ENCODE data around the gene CLEC11A. TPM values are rescaled to one million over a fixed set of nuclear protein-coding genes. Genes with fewer than 3 reads are reported as not detected.

Gene CLEC11A
- total and polyA plus RNA-seq, 2 donors from 2014 or later: 9.6 to 24.5 TPM

DNA sequence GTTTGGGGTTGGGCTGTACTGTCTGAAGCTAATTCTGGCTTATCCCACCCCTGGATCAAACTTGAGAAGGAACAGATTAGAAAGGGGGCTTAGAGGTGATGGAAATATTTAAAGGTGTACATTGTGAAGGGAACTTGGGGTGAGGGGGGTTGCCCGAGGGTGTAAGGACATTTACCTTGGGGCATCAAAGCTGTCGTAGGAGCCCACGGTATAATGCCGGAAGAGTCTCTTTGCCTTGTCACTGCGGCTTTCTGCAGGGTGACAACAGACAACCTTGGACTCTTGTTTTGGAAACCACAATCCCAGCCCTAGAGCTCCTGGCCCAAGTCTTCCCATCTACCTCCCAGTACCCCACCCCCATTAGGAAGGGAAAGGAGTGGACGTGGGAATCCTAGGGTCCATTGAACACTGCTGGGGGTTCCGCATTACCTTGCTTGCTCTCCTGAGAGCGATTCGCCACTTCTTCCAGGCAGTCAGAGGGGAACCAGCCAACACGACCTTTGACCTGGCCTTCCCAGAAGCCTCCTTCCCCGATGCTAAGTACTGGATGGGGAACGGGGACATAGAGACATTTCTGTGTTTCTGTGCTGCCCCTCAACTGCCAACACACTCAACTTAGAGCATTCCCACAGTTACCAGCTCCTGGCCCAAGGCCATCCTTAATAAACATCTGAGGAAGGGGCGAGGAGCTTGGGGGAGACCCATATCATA is 25.6 kb upstream of the CLEC11A start:
- Histone ChIP-seq H3K36me3 (ENCODE audit: control insufficient read depth in 2 of 3, insufficient read depth in 3 of 3, low read length in 3 of 3) (no peaks in the 10 kb centered on the region), H3K9ac (ENCODE audit: low read length in 3 of 3) (no peak overlapping the region), H3K27ac (ENCODE audit: low read depth in 2 of 2, low read length in 2 of 2) (no peak overlapping the region), H3K4me1 (ENCODE audit: control insufficient read depth in 2 of 3, insufficient read depth in 2 of 3, low read depth in 1 of 3, low read length in 3 of 3) (no peaks in the 10 kb centered on the region), H3K9me3 (ENCODE audit: control insufficient read depth in 2 of 3, insufficient read depth in 1 of 3, low read length in 3 of 3) (no peaks in the 10 kb centered on the region), H3K4me3 (ENCODE audit: low read length in 3 of 3) (no peak overlapping the region), H3K27me3 (ENCODE audit: control insufficient read depth, insufficient read depth, low read length) (peaks cover 10% of the 10 kb centered on the region)
- TF ChIP-seq, protein P1, sequence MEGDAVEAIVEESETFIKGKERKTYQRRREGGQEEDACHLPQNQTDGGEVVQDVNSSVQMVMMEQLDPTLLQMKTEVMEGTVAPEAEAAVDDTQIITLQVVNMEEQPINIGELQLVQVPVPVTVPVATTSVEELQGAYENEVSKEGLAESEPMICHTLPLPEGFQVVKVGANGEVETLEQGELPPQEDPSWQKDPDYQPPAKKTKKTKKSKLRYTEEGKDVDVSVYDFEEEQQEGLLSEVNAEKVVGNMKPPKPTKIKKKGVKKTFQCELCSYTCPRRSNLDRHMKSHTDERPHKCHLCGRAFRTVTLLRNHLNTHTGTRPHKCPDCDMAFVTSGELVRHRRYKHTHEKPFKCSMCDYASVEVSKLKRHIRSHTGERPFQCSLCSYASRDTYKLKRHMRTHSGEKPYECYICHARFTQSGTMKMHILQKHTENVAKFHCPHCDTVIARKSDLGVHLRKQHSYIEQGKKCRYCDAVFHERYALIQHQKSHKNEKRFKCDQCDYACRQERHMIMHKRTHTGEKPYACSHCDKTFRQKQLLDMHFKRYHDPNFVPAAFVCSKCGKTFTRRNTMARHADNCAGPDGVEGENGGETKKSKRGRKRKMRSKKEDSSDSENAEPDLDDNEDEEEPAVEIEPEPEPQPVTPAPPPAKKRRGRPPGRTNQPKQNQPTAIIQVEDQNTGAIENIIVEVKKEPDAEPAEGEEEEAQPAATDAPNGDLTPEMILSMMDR (IDR thresholded peaks at IDR 0.05; ENCODE audit: borderline replicate concordance, extremely low read depth, insufficient read depth): no peak
- no peak for FAIRE-seq
- no peak for DNase-seq
- intact Hi-C loops (cut with DNase I): no loop called here

DNA sequence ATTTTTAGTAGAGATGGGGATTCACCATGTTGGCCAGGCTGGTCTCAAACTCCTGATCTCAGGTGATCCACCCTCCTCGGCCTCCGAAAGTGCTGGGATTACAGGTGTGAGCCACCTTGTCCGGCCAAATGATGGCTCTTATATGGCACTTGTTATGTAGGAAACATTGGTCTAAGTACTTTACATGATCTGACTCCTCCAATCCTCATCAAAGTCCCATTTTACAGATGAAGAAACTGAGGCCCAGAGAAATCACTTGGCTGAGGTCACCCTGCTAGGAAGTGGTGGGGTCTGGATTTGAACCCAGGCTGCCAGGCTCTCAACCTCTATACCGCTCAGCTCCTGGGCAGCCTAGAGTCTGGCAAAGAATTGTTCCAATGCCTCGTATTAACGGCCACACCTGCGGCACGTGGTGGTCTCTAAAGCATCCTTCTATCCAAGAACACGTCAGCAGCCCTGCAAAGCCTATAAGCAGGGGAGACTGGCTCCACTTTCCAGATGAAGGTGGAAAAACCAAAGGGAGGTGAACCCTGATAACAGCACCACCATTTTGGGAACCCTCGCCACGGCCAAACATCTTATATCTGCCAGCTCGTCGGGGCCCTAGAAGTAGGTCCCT is 21.7 kb upstream of the CLEC11A start:
- DNase-seq: no peak
- intact Hi-C loops (cut with DNase I): no loop called here
- Histone ChIP-seq H3K4me3 (ENCODE audit: low read length in 3 of 3) (no peak overlapping the region), H3K27me3 (ENCODE audit: control insufficient read depth, insufficient read depth, low read length) (peaks cover 3% of the 10 kb centered on the region), H3K27ac (ENCODE audit: low read depth in 2 of 2, low read length in 2 of 2) (no peak overlapping the region), H3K9ac (ENCODE audit: low read length in 3 of 3) (no peak overlapping the region), H3K36me3 (ENCODE audit: control insufficient read depth in 2 of 3, insufficient read depth in 3 of 3, low read length in 3 of 3) (no peaks in the 10 kb centered on the region), H3K9me3 (ENCODE audit: control insufficient read depth in 2 of 3, insufficient read depth in 1 of 3, low read length in 3 of 3) (no peaks in the 10 kb centered on the region), H3K4me1 (ENCODE audit: control insufficient read depth in 2 of 3, insufficient read depth in 2 of 3, low read depth in 1 of 3, low read length in 3 of 3) (no peaks in the 10 kb centered on the region)
- TF ChIP-seq, protein P1 (IDR thresholded peaks at IDR 0.05; ENCODE audit: borderline replicate concordance, extremely low read depth, insufficient read depth): no peak
- no peak for FAIRE-seq

DNA sequence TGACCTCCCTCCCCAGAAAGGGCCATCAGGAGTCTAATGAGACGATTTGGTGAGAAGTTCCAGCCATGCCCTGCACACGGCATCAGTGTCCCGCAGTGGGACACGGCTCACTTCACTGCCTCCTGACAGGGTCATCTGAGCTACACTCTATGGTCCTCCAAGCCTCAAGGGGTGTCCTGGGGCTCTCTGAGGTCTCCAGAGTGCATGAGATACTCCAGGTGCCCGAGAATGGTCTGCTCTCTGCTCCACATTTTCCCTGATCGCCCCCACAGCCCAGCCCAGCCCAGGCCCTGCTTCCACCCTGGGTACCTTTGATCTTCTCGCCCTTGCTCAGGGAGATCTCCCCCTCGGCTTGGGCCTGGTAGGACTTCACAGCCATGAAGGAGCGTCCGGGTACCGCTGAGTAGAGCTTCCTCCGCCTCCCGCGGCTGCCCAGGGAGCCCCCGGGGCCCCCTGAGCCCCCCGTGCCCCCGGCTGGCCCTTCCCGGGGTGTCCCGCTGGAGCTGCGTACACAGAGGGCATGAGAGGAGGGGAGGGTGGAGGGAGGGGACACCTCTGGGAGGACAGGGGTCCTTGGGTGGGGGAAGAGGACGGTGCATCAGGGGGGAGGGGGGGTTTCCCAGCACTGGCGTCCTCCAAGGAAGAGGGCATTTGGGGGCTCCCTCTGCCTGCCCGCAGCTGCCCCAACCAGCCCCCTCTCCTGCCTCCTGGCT is 20.9 kb upstream of the CLEC11A start:
- Histone ChIP-seq H3K4me1 (ENCODE audit: control insufficient read depth in 2 of 3, insufficient read depth in 2 of 3, low read depth in 1 of 3, low read length in 3 of 3) (no peaks in the 10 kb centered on the region), H3K27me3 (ENCODE audit: control insufficient read depth, insufficient read depth, low read length) (peaks cover 3% of the 10 kb centered on the region), H3K4me3 (ENCODE audit: low read length in 3 of 3) (no peak overlapping the region), H3K36me3 (ENCODE audit: control insufficient read depth in 2 of 3, insufficient read depth in 3 of 3, low read length in 3 of 3) (no peaks in the 10 kb centered on the region), H3K9me3 (ENCODE audit: control insufficient read depth in 2 of 3, insufficient read depth in 1 of 3, low read length in 3 of 3) (no peaks in the 10 kb centered on the region), H3K27ac (ENCODE audit: low read depth in 2 of 2, low read length in 2 of 2) (no peak overlapping the region), H3K9ac (ENCODE audit: low read length in 3 of 3) (no peak overlapping the region)
- DNase-seq: no peak
- intact Hi-C loops (cut with DNase I): no loop called here
- no peak for FAIRE-seq
- TF ChIP-seq, protein P1 (IDR thresholded peaks at IDR 0.05; ENCODE audit: borderline replicate concordance, extremely low read depth, insufficient read depth): no peak
